Iris pigment epithelial cell (primary cell): ENCODE results near the gene TMEM250.
A peak's percentile ranks its signal among the peaks of the same experiment; 100 is the strongest.

Source experiments
- DNase-seq: peaks from one replicate; pipeline ENCODE4 v3.0.0-alpha.2; 2011; ENCODE audit warnings: low read depth

TMEM250 gene

DNA sequence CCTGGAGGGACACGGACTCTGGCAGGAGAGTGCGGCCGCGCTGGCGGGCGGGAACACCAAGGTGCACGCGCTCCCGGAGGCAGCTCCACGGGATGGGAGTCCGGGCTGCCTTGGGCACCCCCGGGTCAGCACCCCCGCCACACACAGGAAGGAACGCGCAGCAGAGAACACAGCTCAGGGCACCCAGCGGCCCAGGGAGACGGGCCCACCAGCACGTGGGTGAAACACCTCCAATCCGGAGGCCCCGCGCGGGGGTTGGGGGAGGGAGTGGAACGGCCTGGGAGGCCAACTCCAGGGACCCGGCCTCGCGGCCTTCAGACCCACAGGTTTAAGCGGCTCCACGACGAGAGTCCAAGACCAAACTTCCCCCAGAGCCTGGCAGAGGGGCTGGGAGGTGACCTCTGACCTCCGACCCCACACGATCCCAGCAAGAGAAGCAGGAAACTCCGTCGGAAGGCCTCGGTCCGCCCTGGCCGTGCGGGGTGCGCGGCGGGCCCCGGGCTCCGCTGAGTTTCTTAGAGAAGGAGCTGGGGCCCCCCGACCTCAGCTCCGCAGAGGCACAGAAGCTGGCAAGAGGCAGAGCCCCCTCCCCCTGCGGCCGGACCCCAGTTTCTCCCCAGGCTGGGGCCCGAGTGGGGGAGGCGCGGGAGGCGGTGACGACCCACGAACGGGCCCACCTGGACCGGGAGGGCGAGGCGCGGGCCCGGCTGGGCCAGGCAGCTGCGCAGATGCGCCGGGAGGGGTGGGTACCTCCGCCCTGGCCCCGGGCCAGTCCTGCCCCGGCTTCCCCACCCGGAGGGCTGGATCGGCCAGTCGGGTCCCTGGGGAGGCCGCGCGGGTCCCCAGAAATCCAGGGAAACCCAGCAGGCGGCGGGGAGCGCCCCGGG lies 24.4 kb downstream of the TMEM250 start:
- peak; percentile 75 for DNase-seq

DNA sequence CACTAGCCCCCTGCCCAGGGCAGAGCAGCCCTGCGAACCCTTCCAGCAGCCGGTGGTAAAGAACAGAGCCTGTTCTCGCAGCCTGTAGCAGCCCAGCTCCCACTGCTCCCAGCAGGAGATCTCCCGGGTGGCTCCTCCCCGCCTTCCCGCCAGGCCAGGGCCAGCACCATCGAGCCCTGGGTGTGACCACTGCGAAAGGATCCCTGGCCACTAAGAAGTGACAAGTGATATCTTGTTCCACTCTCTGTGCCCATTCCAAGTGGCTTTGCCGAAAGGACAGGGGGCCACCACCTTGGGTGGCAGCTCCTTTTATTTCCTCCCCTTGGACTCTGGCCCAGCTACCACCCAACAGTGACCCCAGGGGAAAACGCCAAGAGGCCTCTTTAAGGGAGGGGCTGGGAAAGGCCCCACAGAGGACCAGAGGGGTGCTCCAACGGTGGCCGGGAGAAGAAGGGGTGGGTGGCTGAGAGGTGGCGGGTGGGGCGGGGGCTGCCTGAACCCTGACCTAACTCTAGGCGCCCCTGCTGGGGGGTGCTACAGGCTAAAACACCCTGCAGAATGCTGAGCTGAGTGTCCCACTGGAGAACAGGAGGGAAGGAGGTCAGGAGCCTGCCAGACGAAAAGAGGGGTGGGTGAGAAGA lies 25.2 kb downstream of the TMEM250 start:
- DNase-seq = no peak

DNA sequence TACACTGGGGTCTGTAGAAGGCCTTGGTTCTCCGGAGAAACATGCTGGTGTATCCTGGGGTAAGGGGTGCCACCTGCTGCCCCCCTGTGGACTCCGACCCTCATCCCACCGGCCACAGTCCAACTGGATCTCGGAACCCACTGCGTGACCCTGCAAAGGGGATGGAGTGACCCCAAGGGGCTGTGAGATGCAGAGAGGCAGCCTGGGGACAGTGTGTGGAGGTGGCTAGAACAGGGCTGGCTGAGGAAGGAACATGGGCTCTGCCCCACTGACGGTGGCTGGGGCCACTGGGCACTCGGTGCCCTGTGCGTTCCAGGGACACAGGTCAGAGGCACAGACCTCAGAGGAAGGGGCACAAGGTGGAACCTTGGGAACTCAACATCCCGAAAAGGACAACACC lies 25.9 kb downstream of the TMEM250 start:
- no peak for DNase-seq

DNA sequence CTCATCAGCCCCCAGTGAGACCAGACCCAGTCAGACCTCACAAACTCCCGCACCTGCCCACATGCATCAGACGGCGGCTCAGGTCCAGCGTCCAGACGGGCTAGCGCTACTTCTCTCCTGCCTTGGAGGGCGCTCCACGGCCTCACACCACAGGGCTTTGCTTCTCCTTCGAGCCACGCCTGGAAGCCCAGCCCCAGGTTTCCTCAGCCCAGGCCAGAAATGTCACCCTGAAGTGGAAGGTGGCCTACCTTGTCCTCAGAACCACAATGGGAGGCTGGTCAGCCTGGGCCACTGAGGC lies 26.4 kb downstream of the TMEM250 start:
- DNase-seq = no peak

DNA sequence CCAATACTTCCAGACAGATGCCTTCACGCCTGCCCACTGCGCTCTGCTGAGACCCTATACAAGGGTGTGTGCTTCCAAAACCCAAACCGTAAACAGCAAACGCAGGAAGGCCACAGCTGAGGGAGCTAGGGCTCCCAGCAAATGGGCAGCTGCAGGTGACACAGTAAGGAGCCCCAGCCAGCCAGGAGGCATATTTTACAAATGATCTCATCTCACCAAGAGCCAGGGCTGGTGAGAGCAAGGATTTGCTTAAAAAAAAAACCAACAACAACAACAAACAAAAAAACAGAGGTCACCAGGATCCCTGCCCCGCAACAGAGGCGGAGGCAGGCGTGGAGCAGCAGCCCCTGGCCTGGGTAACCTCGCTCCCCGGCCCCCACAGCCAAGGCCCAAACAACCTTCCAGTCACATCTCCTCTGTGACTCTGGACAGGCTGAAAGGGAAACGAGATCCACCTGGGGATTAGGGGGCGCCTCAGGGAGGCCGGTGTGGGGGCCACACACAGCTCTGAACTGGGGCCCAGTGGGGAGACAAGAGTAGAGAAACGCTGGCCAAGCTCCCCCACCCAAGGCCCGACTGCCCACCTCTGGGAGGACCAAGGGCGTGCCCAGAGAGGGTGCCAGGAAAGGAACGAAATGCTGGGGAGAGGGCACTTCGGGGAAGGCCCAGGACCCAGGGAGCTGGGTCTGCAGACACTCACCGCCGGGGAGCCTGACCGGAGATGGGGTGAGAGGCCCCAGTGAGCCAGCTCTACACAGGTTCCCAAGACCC lies 26.9 kb downstream of the TMEM250 start:
- DNase-seq = no peak

DNA sequence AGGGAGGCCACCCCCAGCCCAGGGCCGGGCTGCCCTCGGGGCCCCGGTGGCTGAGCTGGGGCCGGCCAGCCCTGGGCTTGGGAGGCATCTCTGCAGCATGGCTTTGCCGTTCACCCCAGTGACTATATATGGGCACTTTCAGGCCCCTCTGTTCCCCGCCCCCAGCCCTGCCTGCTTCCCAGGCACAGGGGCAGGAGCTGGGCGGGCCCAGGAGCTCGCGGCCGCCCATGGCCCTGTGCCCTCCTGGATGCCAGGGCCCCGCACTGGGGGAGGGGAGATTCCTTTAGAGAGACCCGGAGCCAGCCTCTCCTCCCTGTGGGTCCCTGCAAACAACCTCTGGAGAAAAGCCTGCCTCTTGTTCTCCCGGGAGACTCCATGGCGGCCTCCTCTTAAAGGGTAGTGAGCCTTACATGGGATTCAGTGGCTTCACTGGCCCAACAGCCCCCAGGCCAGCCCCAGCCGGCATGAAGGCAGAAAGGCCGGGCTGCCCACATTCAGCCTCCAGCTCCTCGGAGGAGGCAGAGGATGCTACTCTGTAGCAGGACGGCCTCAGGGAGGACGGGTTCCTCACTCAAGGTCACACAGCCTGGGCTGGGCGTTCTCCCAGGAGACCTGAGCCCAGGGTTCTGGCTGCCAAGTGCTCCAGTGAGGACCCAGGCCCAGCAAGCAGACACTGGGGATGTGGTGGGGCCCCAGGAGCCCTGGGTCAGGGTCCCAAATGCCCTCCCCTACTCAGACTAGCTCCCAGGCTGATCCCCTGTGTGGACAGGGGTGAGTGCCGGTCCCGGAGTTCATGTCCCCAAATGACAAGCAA lies 27.7 kb downstream of the TMEM250 start:
- no peak for DNase-seq

DNA sequence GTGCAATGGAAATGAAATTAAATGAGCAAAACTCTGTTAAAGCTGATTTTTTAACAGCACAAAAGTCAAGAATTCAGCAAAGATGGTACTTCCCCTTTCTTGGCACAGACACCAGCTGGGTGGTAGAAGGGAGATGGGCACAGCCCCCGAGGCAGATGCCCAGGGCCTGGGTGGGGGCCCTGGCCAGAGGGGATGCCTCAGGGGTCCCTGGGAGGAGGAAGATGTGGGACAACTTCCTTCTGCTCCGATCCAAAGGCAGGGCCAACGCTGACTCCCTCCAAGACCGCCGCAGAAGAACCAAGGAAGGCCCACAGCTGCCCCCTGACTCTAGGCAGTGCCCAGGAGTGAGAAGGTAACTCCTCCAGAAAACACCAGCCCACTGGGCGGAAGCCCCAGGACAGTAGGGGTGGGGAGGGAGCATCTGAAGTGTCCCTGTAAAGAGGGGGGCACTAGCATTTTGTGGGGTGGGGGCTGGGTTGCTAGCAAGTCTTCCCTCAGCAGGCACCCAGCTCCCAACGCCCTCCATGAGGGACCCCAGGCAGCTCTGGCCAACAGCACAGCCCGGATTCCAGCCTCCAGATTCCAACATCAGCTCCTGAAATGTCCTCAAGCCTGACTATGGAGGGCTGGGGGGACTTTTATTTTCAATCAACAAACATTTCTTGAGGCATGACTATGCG lies 28.5 kb downstream of the TMEM250 start:
- DNase-seq = no peak

DNA sequence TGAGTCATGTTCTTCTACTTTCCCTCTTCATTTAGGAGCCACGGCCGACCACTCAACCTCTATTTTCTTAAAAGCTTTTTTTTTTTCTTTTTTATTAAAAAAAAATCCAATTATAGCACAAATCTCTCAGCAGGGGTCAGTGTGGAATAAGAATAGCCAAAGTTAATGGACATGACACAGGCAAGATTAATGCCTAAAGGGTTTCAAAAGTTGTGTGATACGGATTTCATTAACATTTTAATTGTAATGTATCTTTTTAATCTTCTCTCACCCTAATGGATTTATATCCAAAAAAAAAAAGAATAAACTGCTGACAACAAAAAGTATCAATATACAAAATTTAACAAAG lies 29.0 kb downstream of the TMEM250 start:
- DNase-seq = peak; percentile 32

DNA sequence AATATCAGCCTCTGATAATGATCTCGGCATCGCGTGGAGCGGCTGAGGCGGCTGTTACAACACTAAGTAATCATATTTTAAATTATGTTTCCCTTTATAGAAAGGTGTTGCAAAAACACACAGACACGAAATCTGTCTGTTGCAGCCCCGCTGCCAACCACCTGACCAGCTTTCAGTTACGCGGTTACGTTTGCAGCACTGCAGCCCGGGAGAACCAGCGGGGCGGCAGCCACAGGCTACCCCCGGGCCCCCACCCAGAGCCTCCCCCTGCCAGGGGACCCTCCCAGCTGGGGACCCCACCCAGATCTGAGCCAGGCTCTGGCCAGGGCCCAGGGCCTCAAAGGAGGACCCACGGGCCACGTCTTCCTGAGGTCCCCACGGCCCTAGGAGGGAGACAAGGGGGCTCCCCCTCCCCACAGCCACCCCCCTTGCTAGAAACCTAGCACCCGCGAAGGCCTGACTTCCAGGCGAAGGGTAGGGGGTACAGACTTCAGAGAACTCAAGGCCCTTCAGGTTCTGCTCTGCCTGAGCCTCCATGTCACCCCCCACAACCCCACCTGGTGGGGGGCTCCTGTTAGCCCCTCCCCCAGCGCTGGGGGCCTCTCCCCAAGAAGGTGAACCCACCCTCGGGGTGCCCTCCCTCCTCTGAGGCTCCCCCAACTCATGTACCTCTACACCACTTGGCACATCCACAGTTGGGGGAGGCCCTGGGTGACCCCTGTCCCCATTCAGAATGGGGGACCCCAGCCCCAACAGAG lies 29.6 kb downstream of the TMEM250 start:
- DNase-seq = no peak

DNA sequence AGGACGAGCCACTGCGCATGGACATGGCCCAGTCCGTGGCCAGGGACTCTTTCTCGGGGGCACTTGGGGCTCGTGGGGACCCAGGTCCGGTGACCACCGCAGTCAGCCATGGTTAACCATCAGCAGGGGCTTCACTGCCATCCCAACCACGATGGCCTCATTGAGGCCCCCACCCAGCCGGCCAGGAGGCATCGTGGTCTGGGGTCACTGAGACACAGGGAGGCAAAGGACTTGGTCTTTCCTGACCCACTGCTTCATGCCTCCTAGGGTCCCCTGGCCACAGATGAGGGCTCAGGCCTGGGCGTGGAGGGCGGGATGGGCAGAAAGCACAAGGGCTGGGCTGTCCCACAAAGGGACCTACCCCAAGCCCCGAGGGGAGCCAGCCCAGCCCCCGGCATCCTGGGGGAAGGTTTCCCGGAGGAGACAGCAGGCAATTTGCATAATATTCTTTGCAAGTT lies 30.2 kb downstream of the TMEM250 start:
- DNase-seq = no peak

DNA sequence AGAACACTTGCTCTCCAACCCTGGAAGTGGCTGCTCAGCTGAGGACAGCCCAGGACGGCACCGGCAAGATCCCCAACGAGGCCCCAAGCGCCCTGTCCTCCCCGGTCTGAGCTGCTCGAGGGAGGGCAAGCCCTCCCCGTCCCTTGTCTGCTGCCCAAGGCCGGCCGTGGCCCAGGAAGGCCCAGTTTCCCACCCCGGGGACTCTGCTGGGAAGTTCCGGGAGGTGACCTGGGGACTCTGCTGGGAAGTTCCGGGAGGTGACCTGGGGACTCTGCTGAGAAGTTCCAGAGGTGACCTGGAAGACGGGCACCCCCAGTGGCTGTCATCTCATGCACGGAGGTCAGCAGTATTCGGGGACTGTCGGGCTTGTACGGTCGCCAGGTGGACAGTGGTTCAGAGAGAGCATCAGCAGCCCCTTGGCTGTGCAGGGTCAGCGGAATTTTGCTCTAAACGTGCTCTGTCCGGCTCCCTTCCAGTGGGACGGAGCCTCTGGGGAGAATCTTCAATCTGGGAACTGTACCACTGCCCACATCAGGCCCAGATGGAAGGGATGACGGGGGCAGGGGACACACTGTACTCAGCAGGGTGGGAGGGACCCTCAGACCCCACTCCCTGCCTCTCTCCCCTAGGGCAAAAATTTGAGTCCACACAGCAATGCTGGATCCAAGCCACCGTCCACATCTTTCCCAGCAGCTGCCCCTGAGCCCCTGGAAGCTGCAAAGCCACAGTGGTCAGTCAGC lies 30.8 kb downstream of the TMEM250 start:
- DNase-seq = no peak

DNA sequence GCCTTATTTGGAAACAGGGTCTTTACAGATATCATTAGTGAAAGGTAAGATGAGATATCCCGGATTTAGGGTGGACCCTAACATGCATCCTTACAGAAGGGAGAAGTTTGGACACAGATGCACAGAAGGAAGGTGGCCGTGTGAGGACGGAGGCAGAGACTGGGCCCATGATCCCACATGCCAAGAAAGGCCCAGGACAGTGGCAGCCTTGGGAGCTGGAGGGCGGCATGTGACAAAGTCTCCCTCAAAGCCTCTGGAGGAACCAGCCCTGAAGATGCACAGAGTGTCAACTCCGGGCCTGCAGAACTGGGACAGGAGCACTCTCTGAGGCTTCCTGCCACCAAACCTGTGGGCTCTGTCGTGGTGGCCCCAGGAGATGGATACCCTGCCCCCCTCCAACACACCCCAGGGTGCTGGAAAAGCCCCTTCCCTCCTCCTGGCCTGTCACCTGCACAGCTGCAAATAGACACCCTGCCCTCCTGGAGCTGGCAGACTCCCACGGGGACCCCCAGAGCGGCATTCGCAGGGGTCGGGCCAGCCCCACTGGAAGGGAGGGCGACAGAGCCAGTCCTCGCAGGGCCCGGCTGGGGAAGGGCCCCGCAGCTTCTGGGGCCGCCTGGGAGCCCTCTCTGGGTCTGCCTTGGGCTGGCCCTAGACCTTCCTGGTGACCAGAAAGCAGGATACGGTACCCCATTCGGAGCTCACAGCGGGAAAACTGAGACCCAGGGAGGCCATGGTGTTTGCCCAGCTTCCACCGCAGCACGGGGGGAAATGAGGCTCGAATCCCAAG lies 31.5 kb downstream of the TMEM250 start:
- DNase-seq = no peak

DNA sequence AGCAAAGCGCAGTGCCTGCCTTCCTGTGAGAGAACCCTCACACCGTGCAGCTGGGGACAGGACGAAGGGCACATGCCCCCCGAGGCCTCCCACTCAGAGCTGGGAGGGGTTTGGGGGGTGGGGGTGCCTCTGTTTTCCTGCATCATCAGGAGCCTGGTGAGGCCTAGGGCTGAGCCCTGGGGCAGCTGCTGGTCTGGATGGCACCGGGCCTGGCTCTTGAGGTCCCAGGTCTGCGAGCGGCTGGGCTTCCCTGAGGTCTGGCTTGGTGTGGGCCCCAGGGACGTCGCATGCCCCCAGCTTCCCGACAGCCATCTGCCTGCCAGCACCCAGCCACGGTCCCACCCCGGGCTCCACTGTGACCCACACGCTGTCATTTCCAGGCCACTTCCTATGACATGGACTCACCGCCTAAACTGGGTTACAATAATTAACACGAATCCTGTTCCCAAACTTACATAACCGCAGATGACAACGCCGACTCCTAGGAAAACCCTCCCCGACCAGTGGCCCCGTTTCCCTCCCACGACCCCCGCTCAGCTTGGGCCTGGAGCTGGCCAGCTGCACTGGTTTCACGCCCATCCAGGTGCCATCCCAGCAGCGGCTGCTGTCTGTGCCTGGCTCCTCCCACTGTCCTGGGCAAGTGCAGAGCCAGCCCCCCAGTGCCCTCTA lies 32.3 kb downstream of the TMEM250 start:
- no peak for DNase-seq

DNA sequence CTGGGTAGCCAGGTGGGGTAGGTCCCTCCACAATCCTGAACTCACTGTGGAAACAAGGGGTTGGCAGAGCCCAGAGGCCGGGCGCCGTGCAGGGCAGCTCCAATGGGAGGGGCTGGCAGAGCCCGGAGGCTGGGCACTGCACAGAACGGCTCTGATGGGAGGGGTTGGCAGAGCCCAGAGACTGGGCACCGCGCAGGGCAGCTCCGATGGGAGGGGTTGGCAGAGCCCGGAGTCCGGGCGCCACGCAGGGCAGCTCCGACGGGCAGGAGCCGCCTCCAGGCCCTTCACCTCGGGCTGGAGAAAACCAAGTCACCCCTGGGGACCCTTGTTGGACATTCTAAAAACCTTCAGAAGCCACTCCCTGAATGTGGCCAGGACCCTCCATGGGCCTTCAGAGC lies 32.9 kb downstream of the TMEM250 start:
- DNase-seq = no peak

DNA sequence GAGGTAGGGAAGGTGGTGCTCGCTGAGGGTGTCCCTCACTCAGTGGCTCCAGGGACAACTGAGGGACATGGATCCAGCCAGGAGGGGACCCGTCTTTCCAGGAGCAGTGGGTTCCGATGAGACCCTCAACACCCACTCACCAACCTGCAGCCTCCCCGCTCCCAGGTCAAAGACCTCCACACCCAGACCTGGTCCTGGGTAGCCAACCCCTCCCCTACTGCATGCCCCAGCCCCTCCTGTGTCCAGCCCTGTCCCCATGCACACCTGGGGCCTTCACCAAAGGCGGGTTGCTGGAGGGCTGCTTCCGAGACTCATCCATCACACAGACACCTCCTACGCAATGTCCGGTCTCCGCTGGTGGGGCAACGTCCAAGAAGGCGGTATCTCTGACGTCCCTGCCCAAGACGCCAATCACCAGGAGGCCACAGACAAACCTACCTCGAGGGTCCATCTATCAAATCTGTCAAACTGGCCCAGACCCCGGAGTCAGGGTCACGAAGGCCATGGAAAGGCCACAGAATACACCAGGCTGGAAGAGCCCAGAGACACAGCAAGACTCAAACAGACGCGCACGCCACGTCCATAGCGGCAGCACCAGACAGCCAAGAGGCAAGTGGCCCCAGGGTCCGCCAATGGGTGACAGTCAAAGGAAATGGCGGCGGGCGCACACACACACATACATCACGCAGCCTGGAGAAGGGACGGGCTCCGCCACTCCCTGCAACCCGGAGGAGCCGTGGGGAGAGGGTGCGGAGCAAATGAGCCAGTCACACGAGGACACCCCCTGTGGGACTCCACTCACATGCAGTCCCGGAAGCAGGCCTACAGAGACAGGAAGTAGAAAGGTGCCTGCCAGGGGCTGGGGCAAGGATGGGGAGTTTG lies 34.4 kb downstream of the TMEM250 start:
- DNase-seq = no peak

DNA sequence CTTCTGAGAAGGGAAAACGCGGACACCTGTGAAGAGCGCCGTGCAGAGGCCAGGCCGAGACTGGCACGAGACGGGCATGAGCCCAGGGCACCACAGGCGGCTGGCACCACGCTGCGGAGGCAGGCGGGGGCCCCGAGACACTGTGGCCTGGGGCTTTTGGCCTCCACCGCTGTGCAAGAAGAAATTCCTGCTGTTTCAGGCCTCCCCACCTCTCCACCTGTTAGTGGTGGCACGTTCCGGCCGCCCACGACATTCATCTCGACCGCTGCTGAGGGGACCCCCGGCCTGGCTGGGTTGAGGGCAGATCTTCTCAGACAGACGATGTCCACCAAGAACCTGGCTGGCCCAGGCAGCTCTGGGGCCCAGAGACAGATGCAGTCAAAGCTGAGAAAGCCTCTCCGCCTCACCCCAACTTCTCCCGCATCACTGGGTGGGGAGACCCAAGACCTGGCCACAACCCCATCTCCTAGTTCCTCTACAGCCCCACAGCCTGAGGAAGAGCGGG lies 35.1 kb downstream of the TMEM250 start:
- no peak for DNase-seq
